Chondrocyte (in vitro differentiated cells): ENCODE results near the gene ZMYND19. TPM values are rescaled to one million over a fixed set of nuclear protein-coding genes. Genes with fewer than 3 reads are reported as not detected.
"Not testable (repeated sequence)": the region's sequence is repeated elsewhere in the genome, so short reads cannot be mapped to it uniquely, and the experiment has no call there.

Experiments used
- DNase-seq: peaks from one replicate; pipeline ENCODE4 v3.0.0; 2021; ENCODE audit warnings: mixed read lengths, low spot score
- H3K27ac Mint-ChIP-seq: one replicate; pipeline ENCODE4 v1.8.0; 2021; ENCODE audit warnings: mild to moderate bottlenecking, moderate library complexity, mixed read lengths; ENCODE audit not compliant: unreplicated experiment
- H3K27me3 Mint-ChIP-seq: 2 replicates; pipeline ENCODE4 v1.8.0; 2021; ENCODE audit warnings: low read depth, mixed read lengths
- H3K36me3 Mint-ChIP-seq: 2 replicates; pipeline ENCODE4 v1.8.0; 2021; ENCODE audit warnings: low read depth, mixed read lengths
- H3K4me1 Mint-ChIP-seq: 2 replicates; pipeline ENCODE4 v1.8.0; 2021; ENCODE audit warnings: low read depth, mild to moderate bottlenecking, mixed read lengths
- H3K4me3 Mint-ChIP-seq: one replicate; pipeline ENCODE4 v1.8.0; 2021; ENCODE audit warnings: mild to moderate bottlenecking, moderate library complexity, mixed read lengths; ENCODE audit not compliant: unreplicated experiment
- H3K9me3 Mint-ChIP-seq: 2 replicates; pipeline ENCODE4 v1.8.0; 2021; ENCODE audit warnings: low read depth, mixed read lengths
- total RNA-seq: library from RNA; stranded (reverse); gene quantifications from 3 replicates; pipeline ENCODE4 v1.2.1, GENCODE V29; 2021
- TF ChIP-seq, protein P1 (sequence below): fragments of 200-600 bp; sonication (generic); IDR thresholded peaks from 2 replicates; pipeline ENCODE4 v1.5.0; 2021; ENCODE audit warnings: antibody characterized with exemption, mild to moderate bottlenecking, moderate library complexity

Gene ZMYND19
- total RNA-seq, 1 donor from 2014 or later, result 32.5 TPM

- Mint-ChIP-seq H3K36me3 (no peaks in the 10 kb centered on the region), H3K4me3 (peak overlapping the region; percentile 22), H3K27ac (no peak overlapping the region), H3K27me3 (no peaks in the 10 kb centered on the region), H3K4me1 (peaks cover 21% of the 10 kb centered on the region), H3K9me3 (no peaks in the 10 kb centered on the region)
- DNase-seq, result no peak
- TF ChIP-seq, protein P1, sequence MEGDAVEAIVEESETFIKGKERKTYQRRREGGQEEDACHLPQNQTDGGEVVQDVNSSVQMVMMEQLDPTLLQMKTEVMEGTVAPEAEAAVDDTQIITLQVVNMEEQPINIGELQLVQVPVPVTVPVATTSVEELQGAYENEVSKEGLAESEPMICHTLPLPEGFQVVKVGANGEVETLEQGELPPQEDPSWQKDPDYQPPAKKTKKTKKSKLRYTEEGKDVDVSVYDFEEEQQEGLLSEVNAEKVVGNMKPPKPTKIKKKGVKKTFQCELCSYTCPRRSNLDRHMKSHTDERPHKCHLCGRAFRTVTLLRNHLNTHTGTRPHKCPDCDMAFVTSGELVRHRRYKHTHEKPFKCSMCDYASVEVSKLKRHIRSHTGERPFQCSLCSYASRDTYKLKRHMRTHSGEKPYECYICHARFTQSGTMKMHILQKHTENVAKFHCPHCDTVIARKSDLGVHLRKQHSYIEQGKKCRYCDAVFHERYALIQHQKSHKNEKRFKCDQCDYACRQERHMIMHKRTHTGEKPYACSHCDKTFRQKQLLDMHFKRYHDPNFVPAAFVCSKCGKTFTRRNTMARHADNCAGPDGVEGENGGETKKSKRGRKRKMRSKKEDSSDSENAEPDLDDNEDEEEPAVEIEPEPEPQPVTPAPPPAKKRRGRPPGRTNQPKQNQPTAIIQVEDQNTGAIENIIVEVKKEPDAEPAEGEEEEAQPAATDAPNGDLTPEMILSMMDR, result no peak
Observed at GRCh38 chr9:137604345-137605086, 14.2 kb upstream of the ZMYND19 start.

- no peak overlapping the region for H3K4me3 Mint-ChIP-seq
- TF ChIP-seq, protein P1, result no peak
- H3K27me3 Mint-ChIP-seq, result no peaks in the 10 kb centered on the region
- H3K27ac Mint-ChIP-seq, result no peak overlapping the region
- peaks cover 21% of the 10 kb centered on the region for H3K4me1 Mint-ChIP-seq
- no peaks in the 10 kb centered on the region for H3K9me3 Mint-ChIP-seq
- H3K36me3 Mint-ChIP-seq, result no peaks in the 10 kb centered on the region
- no peak for DNase-seq
Observed at GRCh38 chr9:137603879-137604278, 13.6 kb upstream of the ZMYND19 start.

DNA sequence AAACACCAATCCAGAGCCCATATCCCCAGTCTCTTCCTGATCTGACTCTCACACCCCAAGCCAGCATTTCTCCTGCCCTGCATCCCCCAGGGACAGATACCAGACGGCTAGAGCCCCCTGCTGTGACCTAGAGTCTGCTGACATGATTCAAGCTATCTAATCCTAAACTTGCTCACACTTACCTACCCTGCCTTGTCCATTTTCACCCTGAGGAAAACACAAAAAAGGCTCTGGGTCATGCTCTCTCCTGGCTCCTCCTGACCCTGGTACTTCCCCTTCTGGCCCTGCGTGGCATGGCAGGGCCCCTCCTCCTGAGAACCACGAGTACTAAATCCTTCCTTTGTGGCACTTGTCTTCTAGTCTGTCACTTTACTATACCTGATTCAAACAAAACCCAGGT is 12.3 kb upstream of the ZMYND19 start:
- H3K9me3 Mint-ChIP-seq, result no peaks in the 10 kb centered on the region
- no peaks in the 10 kb centered on the region for H3K36me3 Mint-ChIP-seq
- no peak overlapping the region for H3K27ac Mint-ChIP-seq
- H3K4me1 Mint-ChIP-seq, result peaks cover 20% of the 10 kb centered on the region
- TF ChIP-seq, protein P1, result no peak
- DNase-seq, result no peak
- no peaks in the 10 kb centered on the region for H3K27me3 Mint-ChIP-seq
- H3K4me3 Mint-ChIP-seq, result no peak overlapping the region

GRCh38 chr9:137598943-137599342 is 8.6 kb upstream of the ZMYND19 start:
- TF ChIP-seq, protein P1, result no peak
- no peak overlapping the region for H3K27ac Mint-ChIP-seq
- no peak for DNase-seq
- no peaks in the 10 kb centered on the region for H3K27me3 Mint-ChIP-seq
- H3K9me3 Mint-ChIP-seq, result no peaks in the 10 kb centered on the region
- H3K4me1 Mint-ChIP-seq, result peaks cover 6% of the 10 kb centered on the region
- H3K4me3 Mint-ChIP-seq, result no peak overlapping the region
- H3K36me3 Mint-ChIP-seq, result no peaks in the 10 kb centered on the region

GRCh38 chr9:137596577-137596976 is 6.3 kb upstream of the ZMYND19 start:
- not testable (repeated sequence) for H3K9me3 Mint-ChIP-seq, H3K4me1 Mint-ChIP-seq, H3K36me3 Mint-ChIP-seq, H3K27me3 Mint-ChIP-seq, H3K27ac Mint-ChIP-seq, DNase-seq, H3K4me3 Mint-ChIP-seq

DNA sequence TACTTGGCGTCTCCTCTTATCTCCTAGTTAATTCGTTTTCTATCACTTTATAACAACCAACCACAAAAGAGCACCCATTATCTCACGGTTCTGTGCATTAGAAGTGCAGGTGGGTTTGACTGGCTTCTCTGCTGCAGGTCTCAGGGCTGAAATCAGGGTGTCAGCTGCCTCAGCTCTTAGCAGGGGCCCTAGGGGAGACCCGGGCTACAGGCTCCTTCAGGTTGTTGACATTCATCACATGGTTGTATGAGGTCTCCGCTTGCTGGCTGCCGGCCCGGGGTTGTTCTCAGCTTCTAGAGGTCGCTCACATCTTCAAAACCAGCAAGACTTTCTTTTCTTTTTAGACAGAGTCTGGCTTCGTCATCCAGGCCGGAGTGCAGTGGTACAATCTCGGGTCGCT is 2.9 kb upstream of the ZMYND19 start:
- Mint-ChIP-seq H3K36me3 (no peaks in the 10 kb centered on the region), H3K9me3 (no peaks in the 10 kb centered on the region), H3K27ac (no peak overlapping the region), H3K27me3 (no peaks in the 10 kb centered on the region), H3K4me1 (peaks cover 5% of the 10 kb centered on the region), H3K4me3 (no peak overlapping the region)
- TF ChIP-seq, protein P1, result no peak
- no peak for DNase-seq
